ENCODE data around the gene PAX4.

DNA sequence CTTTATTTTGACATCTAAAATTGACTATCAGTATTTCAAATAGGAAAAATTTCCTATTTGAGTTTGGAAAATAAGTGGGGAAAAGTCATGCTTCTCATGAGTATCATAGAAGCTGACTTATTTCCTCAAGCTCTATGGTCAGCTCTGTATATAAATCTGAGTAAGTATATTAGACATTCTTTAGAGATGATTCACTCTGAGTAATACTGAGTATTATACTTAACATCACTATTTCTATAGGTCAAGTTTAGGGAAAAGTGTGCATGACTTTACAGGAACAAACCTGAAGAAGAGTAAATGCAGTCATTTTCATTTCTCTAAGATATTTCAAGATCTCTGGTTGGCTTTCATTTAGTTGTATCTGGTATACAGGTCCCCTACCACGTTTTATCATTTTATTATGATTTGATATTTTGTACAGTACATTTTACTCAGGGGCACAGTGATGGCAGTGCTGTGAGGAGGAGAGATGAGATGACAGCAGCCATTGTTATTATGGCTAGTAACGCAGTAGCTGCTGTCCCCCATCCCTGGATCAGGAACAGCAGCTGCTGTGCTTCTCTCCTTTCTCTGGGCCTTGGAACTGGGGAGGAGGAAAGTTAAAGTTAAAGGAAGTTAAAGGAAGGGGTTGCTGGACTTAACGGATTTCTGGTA, 49.2 kb upstream of the PAX4 start:
- TF ChIP-seq, protein P1, sequence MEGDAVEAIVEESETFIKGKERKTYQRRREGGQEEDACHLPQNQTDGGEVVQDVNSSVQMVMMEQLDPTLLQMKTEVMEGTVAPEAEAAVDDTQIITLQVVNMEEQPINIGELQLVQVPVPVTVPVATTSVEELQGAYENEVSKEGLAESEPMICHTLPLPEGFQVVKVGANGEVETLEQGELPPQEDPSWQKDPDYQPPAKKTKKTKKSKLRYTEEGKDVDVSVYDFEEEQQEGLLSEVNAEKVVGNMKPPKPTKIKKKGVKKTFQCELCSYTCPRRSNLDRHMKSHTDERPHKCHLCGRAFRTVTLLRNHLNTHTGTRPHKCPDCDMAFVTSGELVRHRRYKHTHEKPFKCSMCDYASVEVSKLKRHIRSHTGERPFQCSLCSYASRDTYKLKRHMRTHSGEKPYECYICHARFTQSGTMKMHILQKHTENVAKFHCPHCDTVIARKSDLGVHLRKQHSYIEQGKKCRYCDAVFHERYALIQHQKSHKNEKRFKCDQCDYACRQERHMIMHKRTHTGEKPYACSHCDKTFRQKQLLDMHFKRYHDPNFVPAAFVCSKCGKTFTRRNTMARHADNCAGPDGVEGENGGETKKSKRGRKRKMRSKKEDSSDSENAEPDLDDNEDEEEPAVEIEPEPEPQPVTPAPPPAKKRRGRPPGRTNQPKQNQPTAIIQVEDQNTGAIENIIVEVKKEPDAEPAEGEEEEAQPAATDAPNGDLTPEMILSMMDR (IDR thresholded peaks at IDR 0.05), result no peak
- TF ChIP-seq POLR2A (IDR thresholded peaks at IDR 0.05), result no peak
